Activated CD4-positive, alpha-beta T cell treated with anti-CD3 and anti-CD28 coated beads for 36 hours (primary cell): ENCODE data around the gene MSH3. TPM values are rescaled to one million over a fixed set of nuclear protein-coding genes. Genes with fewer than 3 reads are reported as not detected.

Experiments
- ATAC-seq: fragments of 200-7000 bp; cut with Tn5 transposase; one replicate; pipeline ENCODE4 v1.10.0; 2021; ENCODE audit warnings: mild to moderate bottlenecking, moderate library complexity
- CTCF ChIA-PET: fragments of 350-600 bp; sonication (Branson Sonifier 250); formaldehyde crosslinking; loops from one replicate; lab custom pipeline; 2021; ENCODE audit warnings: antibody characterized with exemption; lab: Charles Lee
- POLR2A ChIA-PET: fragments of 350-600 bp; sonication (Branson Sonifier 250); formaldehyde crosslinking; loops from one replicate; lab custom pipeline; 2021; ENCODE audit warnings: antibody characterized with exemption, inconsistent platforms; lab: Charles Lee
- DNase-seq: peaks from one replicate; pipeline ENCODE4 v3.0.0-alpha.2; 2020
- H3K27ac Mint-ChIP-seq: one replicate; pipeline ENCODE4 v1.8.0; 2021; ENCODE audit warnings: mixed read lengths
- H3K27me3 Mint-ChIP-seq: one replicate; pipeline ENCODE4 v1.8.0; 2021; ENCODE audit warnings: mixed read lengths
- H3K36me3 Mint-ChIP-seq: one replicate; pipeline ENCODE4 v1.8.0; 2021; ENCODE audit warnings: low read depth, mixed read lengths
- H3K4me1 Mint-ChIP-seq: one replicate; pipeline ENCODE4 v1.8.0; 2021; ENCODE audit warnings: mixed read lengths
- H3K4me3 Mint-ChIP-seq: one replicate; pipeline ENCODE4 v1.8.0; 2021; ENCODE audit warnings: mild to moderate bottlenecking, moderate library complexity, mixed read lengths
- H3K9me3 Mint-ChIP-seq: one replicate; pipeline ENCODE4 v1.8.0; 2021; ENCODE audit warnings: low read depth, mixed read lengths
- intact Hi-C, 2 experiments: fragments of 100-400 bp; cut with DNase I in 1 of 2; cut with micrococcal nuclease in 1 of 2; formaldehyde crosslinking; loops; one replicate each; pipeline versions ENCODE4 v1.14.2 to v1.15.1; 2022 to 2024; cut with DNase I, micrococcal nuclease
- total RNA-seq, 2 experiments: library from RNA; stranded (reverse); gene quantifications; one replicate each; pipeline ENCODE4 v1.2.3, GENCODE V29; 2021

The MSH3 gene
- total RNA-seq, 2 experiments from 2014 or later, result 25.6 to 27.1 TPM

- ChIA-PET CTCF (interaction anchor here (0.7 kb wide), 1 partner anchor 11 kb away, joined by 5 read pairs; no protein-coding TSS in a partner anchor), POLR2A (no interaction called here)
- Mint-ChIP-seq H3K27ac (no peak overlapping the region), H3K4me1 (peaks cover 44% of the 10 kb centered on the region), H3K4me3 (no peak overlapping the region), H3K27me3 (no peaks in the 10 kb centered on the region), H3K36me3 (peaks cover 45% of the 10 kb centered on the region), H3K9me3 (no peaks in the 10 kb centered on the region)
- ATAC-seq (no peak), DNase-seq (no peak)
- intact Hi-C loops, result loop anchor here (2.0 kb wide), 2 partner anchors 111 to 207 kb away; partner anchors contain the start of gene RASGRF2 (in 1 of the 2)
These were observed 99.3 kb downstream of the MSH3 start for GRCh38 chr5:80753712-80754111.

GRCh38 chr5:80754900-80755299 lies 100.4 kb downstream of the MSH3 start:
- Mint-ChIP-seq H3K27me3 (no peaks in the 10 kb centered on the region), H3K27ac (peak overlapping the region; percentile 80), H3K4me3 (peak overlapping the region; percentile 41), H3K4me1 (peaks cover 55% of the 10 kb centered on the region), H3K9me3 (no peaks in the 10 kb centered on the region), H3K36me3 (peaks cover 43% of the 10 kb centered on the region)
- intact Hi-C loops, result loop anchor here (1.0 to 5.0 kb wide), 7 partner anchors 110 to 547 kb away; partner anchors contain the start of genes RASGRF2 (in 2 of the 2) and ZCCHC9 (in 1 of the 2)
- ChIA-PET POLR2A (no interaction called here), CTCF (interaction anchor here (0.6 to 1.2 kb wide), 3 partner anchors 9 to 578 kb away, joined by 3 to 5 read pairs (median 4); no protein-coding TSS in a partner anchor)
- peak; percentile 60 for ATAC-seq
- peak; percentile 71 for DNase-seq

GRCh38 chr5:80755626-80756025 lies 101.2 kb downstream of the MSH3 start:
- DNase-seq, result no peak
- peaks cover 42% of the 10 kb centered on the region for H3K36me3 Mint-ChIP-seq
- peak overlapping the region; percentile 80 for H3K27ac Mint-ChIP-seq
- intact Hi-C loops, result loop anchor here (1.0 to 5.0 kb wide), 8 partner anchors 33 to 547 kb away; partner anchors contain the start of genes RASGRF2 (in 2 of the 2) and ZCCHC9 (in 1 of the 2)
- ChIA-PET POLR2A (no interaction called here), CTCF (interaction anchor here (0.7 to 1.2 kb wide), 2 partner anchors 8 to 391 kb away, joined by 3 to 5 read pairs; no protein-coding TSS in a partner anchor)
- peak overlapping the region; percentile 41 for H3K4me3 Mint-ChIP-seq
- H3K27me3 Mint-ChIP-seq, result no peaks in the 10 kb centered on the region
- ATAC-seq, result peak; percentile 63
- H3K4me1 Mint-ChIP-seq, result peaks cover 62% of the 10 kb centered on the region
- no peaks in the 10 kb centered on the region for H3K9me3 Mint-ChIP-seq

GRCh38 chr5:80756292-80756691 lies 101.8 kb downstream of the MSH3 start:
- peak overlapping the region; percentile 80 for H3K27ac Mint-ChIP-seq
- H3K36me3 Mint-ChIP-seq, result peaks cover 38% of the 10 kb centered on the region
- H3K27me3 Mint-ChIP-seq, result no peaks in the 10 kb centered on the region
- ATAC-seq (no peak), DNase-seq (no peak)
- H3K4me1 Mint-ChIP-seq, result peaks cover 69% of the 10 kb centered on the region
- no peaks in the 10 kb centered on the region for H3K9me3 Mint-ChIP-seq
- CTCF ChIA-PET, result interaction anchor here (0.6 kb wide), 1 partner anchor 23 kb away, joined by 5 read pairs; no protein-coding TSS in a partner anchor
- H3K4me3 Mint-ChIP-seq, result peak overlapping the region; percentile 41
- POLR2A ChIA-PET, result no interaction called here
- intact Hi-C loops, result loop anchor here (2.0 to 5.0 kb wide), 5 partner anchors 33 to 546 kb away; partner anchors contain the start of genes RASGRF2 (in 1 of the 2) and ZCCHC9 (in 1 of the 2)

GRCh38 chr5:80757290-80757689 lies 102.8 kb downstream of the MSH3 start:
- intact Hi-C loops, result loop anchor here (2.0 to 5.0 kb wide), 5 partner anchors 32 to 545 kb away; partner anchors contain the start of genes RASGRF2 (in 1 of the 2) and ZCCHC9 (in 1 of the 2)
- Mint-ChIP-seq H3K36me3 (peaks cover 33% of the 10 kb centered on the region), H3K27me3 (no peaks in the 10 kb centered on the region), H3K27ac (no peak overlapping the region), H3K4me1 (peaks cover 74% of the 10 kb centered on the region), H3K9me3 (no peaks in the 10 kb centered on the region), H3K4me3 (no peak overlapping the region)
- peak; percentile 28 for DNase-seq
- ChIA-PET CTCF (no interaction called here), POLR2A (interaction anchor here (0.6 kb wide), 1 partner anchor 168 kb away, joined by 4 read pairs; no protein-coding TSS in a partner anchor)
- peak; percentile 72 for ATAC-seq

GRCh38 chr5:80759866-80760577 lies 105.6 kb downstream of the MSH3 start:
- Mint-ChIP-seq H3K27me3 (no peaks in the 10 kb centered on the region), H3K4me3 (no peak overlapping the region), H3K36me3 (peaks cover 35% of the 10 kb centered on the region), H3K9me3 (no peaks in the 10 kb centered on the region), H3K4me1 (peaks cover 62% of the 10 kb centered on the region), H3K27ac (peak overlapping the region; percentile 43)
- intact Hi-C loops, result loop anchor here (5.0 kb wide), 4 partner anchors 202 to 542 kb away; partner anchors contain the start of genes RASGRF2 (in 1 of the 2) and ZCCHC9 (in 1 of the 2)
- ChIA-PET CTCF (interaction anchor here (0.7 kb wide), 1 partner anchor 348 kb away, joined by 3 read pairs; no protein-coding TSS in a partner anchor), POLR2A (no interaction called here)
- no peak for DNase-seq
- peak; percentile 26 for ATAC-seq

- ChIA-PET POLR2A (no interaction called here), CTCF (interaction anchor here (0.7 to 0.8 kb wide), 2 partner anchors 196 to 347 kb away, joined by 3 to 5 read pairs; no protein-coding TSS in a partner anchor)
- Mint-ChIP-seq H3K4me1 (peaks cover 56% of the 10 kb centered on the region), H3K36me3 (peaks cover 38% of the 10 kb centered on the region), H3K27ac (no peak overlapping the region), H3K4me3 (no peak overlapping the region), H3K9me3 (no peaks in the 10 kb centered on the region), H3K27me3 (no peaks in the 10 kb centered on the region)
- intact Hi-C loops, result no loop called here
- no peak for ATAC-seq
- DNase-seq, result no peak
These were observed 106.2 kb downstream of the MSH3 start for GRCh38 chr5:80760680-80761079.

- ChIA-PET POLR2A (no interaction called here), CTCF (interaction anchor here (0.8 to 1.0 kb wide), 2 partner anchors 196 to 347 kb away, joined by 4 to 5 read pairs; no protein-coding TSS in a partner anchor)
- H3K4me3 Mint-ChIP-seq, result no peak overlapping the region
- peaks cover 51% of the 10 kb centered on the region for H3K4me1 Mint-ChIP-seq
- ATAC-seq, result no peak
- intact Hi-C loops, result no loop called here
- no peaks in the 10 kb centered on the region for H3K9me3 Mint-ChIP-seq
- H3K27me3 Mint-ChIP-seq, result no peaks in the 10 kb centered on the region
- no peak overlapping the region for H3K27ac Mint-ChIP-seq
- DNase-seq, result no peak
- H3K36me3 Mint-ChIP-seq, result peaks cover 37% of the 10 kb centered on the region
These were observed 106.7 kb downstream of the MSH3 start for GRCh38 chr5:80761176-80761575.

GRCh38 chr5:80761966-80762365 lies 107.5 kb downstream of the MSH3 start:
- no peak for ATAC-seq
- ChIA-PET CTCF (interaction anchor here (1.0 kb wide), 1 partner anchor 346 kb away, joined by 4 read pairs; no protein-coding TSS in a partner anchor), POLR2A (no interaction called here)
- no peak for DNase-seq
- Mint-ChIP-seq H3K36me3 (peaks cover 37% of the 10 kb centered on the region), H3K9me3 (no peaks in the 10 kb centered on the region), H3K4me3 (no peak overlapping the region), H3K4me1 (peaks cover 43% of the 10 kb centered on the region), H3K27me3 (no peaks in the 10 kb centered on the region), H3K27ac (no peak overlapping the region)
- intact Hi-C loops, result no loop called here

- H3K27ac Mint-ChIP-seq, result no peak overlapping the region
- ChIA-PET POLR2A (no interaction called here), CTCF (interaction anchor here (1.0 kb wide), 1 partner anchor 13 kb away, joined by 3 read pairs; no protein-coding TSS in a partner anchor)
- peaks cover 34% of the 10 kb centered on the region for H3K36me3 Mint-ChIP-seq
- H3K27me3 Mint-ChIP-seq, result no peaks in the 10 kb centered on the region
- no peaks in the 10 kb centered on the region for H3K9me3 Mint-ChIP-seq
- DNase-seq (no peak), ATAC-seq (no peak)
- intact Hi-C loops, result no loop called here
- H3K4me3 Mint-ChIP-seq, result no peak overlapping the region
- peaks cover 39% of the 10 kb centered on the region for H3K4me1 Mint-ChIP-seq
These were observed 108.1 kb downstream of the MSH3 start for GRCh38 chr5:80762573-80762972.

GRCh38 chr5:80763211-80763610 lies 108.8 kb downstream of the MSH3 start:
- no peak overlapping the region for H3K27ac Mint-ChIP-seq
- DNase-seq (no peak), ATAC-seq (no peak)
- H3K27me3 Mint-ChIP-seq, result no peaks in the 10 kb centered on the region
- no peak overlapping the region for H3K4me3 Mint-ChIP-seq
- POLR2A ChIA-PET, result no interaction called here
- intact Hi-C loops, result no loop called here
- no peaks in the 10 kb centered on the region for H3K9me3 Mint-ChIP-seq
- peaks cover 33% of the 10 kb centered on the region for H3K36me3 Mint-ChIP-seq
- H3K4me1 Mint-ChIP-seq, result peaks cover 33% of the 10 kb centered on the region
- CTCF ChIA-PET, result interaction anchor here (1.0 to 1.7 kb wide), 3 partner anchors 8 to 19 kb away, joined by 3 to 5 read pairs (median 3); no protein-coding TSS in a partner anchor
